Cardiac muscle cell (in vitro differentiated cells and primary cell): ENCODE results near the gene LHX2. TPM values are rescaled to one million over a fixed set of nuclear protein-coding genes. Genes with fewer than 3 reads are reported as not detected.

Source experiments
- DNase-seq, 2 donors: peaks; one replicate each; pipeline versions ENCODE4 v3.0.0 to v3.0.0-alpha.2; 2010 to 2017; ENCODE audit warnings: low read depth in 1 of 2, low spot score in 1 of 2
- H3K27ac ChIP-seq: fragments of 200-600 bp; sonication (generic); 2 replicates; pipeline ENCODE4 v1.5.1; 2016
- H3K27me3 ChIP-seq: fragments of 200-600 bp; sonication (generic); 2 replicates; pipeline ENCODE4 v1.6.0; 2016; ENCODE audit warnings: control low read depth
- H3K36me3 ChIP-seq: fragments of 200-600 bp; sonication (generic); 2 replicates; pipeline ENCODE4 v1.5.1; 2016; ENCODE audit warnings: control low read depth
- H3K4me1 ChIP-seq: fragments of 200-600 bp; sonication (generic); 2 replicates; pipeline ENCODE4 v1.8.1; 2017; ENCODE audit warnings: low read depth, mild to moderate bottlenecking, mixed run types
- H3K4me3 ChIP-seq: fragments of 200-600 bp; sonication (generic); 2 replicates; pipeline ENCODE4 v1.5.1; 2016; ENCODE audit warnings: mild to moderate bottlenecking
- H3K9me3 ChIP-seq: fragments of 200-600 bp; sonication (generic); 2 replicates; pipeline ENCODE4 v1.5.1; 2017; ENCODE audit warnings: low read depth, mild to moderate bottlenecking, control low read depth
- polyA plus RNA-seq: library from polyadenylated mRNA; unstranded; fragments of >200 nt; fragmentation: Nextera tagmentation; extraction: Ambion mirVana; gene quantifications from 2 replicates; pipeline ENCODE4 v1.2.1, GENCODE V29; 2016
- total RNA-seq: library from RNA; depleted of rRNA; stranded (reverse); fragments of >200 nt; gene quantifications from 2 replicates; pipeline ENCODE4 v1.2.3, GENCODE V29; 2016
- TF ChIP-seq, protein P1 (sequence below): IDR thresholded peaks from 2 replicates; pipeline ENCODE4 v1.5.1; 2012; ENCODE audit warnings: low read depth, mild to moderate bottlenecking, low read length

Gene LHX2
- total and polyA plus RNA-seq, 2 experiments from 2014 or later, result 0.60 to 1.3 TPM

DNA sequence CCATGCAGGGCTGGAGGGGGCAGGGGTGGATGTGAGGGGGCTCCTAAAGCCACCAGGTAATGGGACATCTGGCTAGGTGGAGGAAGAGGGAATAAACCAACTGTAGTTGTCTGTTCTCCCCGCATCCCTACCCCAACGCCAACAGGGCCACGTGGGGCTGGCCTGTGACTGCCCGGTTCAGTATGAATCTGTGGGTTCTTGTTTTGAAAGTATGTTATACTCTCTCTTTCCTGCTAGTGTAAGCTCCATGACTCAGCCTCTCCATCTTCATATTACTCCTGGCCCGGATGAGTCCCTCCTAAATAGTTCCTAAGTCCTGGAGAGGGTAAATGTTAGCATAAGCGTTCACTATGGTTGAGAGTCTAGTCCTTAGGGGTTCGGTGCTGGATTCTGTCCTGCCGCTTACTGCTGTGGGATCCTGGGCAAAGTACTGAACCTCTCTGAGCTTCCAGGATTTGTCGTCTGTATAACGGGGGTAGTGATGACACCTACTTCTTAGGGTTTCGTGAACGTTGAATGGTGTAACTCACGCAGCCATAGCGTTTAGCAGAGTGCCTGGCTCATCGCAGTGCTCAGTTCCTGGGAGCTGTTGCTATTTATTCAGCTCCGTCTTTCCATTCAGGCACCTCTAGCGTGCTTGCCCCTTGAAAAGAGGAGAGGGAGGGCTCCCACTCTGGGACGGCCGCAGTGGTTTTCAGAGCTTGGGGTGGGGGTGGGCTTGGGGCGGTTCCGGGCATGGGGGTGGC, 28.8 kb downstream of the LHX2 start:
- H3K36me3 ChIP-seq, result no peaks in the 10 kb centered on the region
- H3K9me3 ChIP-seq, result no peaks in the 10 kb centered on the region
- peaks cover 2% of the 10 kb centered on the region for H3K4me1 ChIP-seq
- H3K4me3 ChIP-seq, result peak overlapping the region; percentile 38
- TF ChIP-seq, protein P1, sequence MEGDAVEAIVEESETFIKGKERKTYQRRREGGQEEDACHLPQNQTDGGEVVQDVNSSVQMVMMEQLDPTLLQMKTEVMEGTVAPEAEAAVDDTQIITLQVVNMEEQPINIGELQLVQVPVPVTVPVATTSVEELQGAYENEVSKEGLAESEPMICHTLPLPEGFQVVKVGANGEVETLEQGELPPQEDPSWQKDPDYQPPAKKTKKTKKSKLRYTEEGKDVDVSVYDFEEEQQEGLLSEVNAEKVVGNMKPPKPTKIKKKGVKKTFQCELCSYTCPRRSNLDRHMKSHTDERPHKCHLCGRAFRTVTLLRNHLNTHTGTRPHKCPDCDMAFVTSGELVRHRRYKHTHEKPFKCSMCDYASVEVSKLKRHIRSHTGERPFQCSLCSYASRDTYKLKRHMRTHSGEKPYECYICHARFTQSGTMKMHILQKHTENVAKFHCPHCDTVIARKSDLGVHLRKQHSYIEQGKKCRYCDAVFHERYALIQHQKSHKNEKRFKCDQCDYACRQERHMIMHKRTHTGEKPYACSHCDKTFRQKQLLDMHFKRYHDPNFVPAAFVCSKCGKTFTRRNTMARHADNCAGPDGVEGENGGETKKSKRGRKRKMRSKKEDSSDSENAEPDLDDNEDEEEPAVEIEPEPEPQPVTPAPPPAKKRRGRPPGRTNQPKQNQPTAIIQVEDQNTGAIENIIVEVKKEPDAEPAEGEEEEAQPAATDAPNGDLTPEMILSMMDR, result no peak
- peak in 1 of 2 donors; percentile 38 for DNase-seq
- H3K27ac ChIP-seq, result no peak overlapping the region
- H3K27me3 ChIP-seq, result peaks cover 95% of the 10 kb centered on the region

DNA sequence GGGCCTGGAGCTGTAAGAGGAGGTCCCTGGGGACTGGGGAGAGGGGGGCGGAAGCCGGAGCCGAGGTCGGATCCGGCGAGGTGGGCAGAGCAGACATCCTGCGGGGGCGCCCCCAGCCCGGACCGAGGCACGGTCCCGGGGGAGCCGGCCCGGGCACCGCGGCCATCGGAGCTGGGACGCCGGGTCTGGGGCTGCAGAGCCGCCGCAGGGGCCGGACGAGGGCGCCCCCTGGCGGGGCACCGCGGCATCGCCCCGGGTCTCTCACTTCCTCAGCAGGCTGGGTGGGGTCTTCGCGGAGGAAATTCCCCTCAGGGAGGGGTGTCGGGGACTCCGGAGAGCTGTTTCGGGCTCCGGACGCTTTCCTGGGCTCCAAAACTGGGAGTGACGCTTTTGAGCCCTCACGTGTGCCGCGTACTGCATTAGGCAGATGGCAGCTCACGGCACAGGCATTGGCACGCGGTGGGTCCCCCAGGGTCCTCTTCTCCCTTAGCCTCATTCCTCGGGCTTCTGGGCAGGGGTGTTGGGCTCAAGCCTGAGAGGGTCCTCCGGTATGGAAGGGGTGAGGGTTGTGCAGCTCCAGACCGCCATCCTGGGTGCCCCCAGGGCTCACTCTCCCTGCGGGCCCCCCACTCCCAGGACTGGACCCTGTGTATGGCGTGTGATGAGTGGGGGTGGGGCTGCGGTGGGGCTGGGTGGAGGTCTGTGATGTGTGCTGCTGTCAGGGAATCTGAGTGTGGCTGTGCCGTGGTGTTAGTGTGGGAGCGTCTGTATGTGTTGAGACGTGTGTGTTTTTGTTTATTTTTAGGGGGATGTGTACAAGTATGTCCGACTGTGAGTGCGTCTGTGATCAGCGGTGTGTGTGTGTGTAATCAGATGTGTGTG, 29.6 kb downstream of the LHX2 start:
- DNase-seq, result peak in 1 of 2 donors; percentile 52
- Histone ChIP-seq H3K27me3 (peaks cover 95% of the 10 kb centered on the region), H3K9me3 (no peaks in the 10 kb centered on the region), H3K36me3 (no peaks in the 10 kb centered on the region), H3K4me1 (peaks cover 4% of the 10 kb centered on the region), H3K27ac (no peak overlapping the region), H3K4me3 (peak overlapping the region; percentile 38)
- TF ChIP-seq, protein P1, result peak; percentile 87

DNA sequence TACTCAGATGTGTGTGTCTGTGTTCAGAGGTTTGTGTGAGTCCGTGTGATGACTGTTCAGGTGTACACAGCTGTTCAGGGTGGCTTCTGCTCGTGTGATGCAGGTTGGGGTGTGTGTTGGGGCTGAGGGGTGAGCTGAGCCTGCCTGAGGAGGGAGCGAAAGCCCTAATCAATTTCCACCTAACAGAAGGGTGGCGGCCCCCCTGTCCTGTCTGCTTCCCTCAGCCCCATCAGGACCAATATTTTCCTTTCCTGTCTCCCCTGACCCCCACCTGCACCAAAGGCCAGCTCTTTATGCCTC, 30.2 kb downstream of the LHX2 start:
- no peak overlapping the region for H3K27ac ChIP-seq
- DNase-seq, result no peak

DNA sequence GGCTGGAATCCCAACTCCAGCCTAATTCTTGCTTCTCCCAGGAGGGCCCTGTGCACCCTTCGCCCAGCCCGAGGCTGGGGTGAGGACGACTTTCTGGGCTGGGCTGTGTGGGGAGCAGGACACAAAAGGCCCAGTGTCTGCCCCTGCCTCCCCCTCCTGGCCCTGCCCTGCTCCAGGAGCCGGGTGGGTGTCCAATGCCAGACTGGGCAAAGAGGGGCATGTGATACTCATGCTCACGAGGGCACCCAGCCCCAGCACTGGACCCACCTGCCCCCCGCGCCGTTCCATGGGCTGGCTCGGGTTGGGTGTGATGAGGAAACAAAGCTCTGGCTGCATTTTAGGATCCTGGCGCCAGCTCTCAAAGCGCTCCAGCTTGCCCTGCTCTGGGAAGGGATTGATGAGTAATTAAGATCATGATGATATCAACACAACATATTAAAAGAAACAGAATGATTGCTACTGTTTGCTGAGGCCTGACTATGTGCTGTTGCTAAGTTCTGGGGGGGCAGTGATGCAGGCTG, 30.7 kb downstream of the LHX2 start:
- peaks cover 95% of the 10 kb centered on the region for H3K27me3 ChIP-seq

More for the DNA sequence above, 30.2 kb downstream of the LHX2 start:
- H3K9me3 ChIP-seq, result no peaks in the 10 kb centered on the region
- H3K27me3 ChIP-seq, result peaks cover 95% of the 10 kb centered on the region
- H3K4me1 ChIP-seq, result peaks cover 4% of the 10 kb centered on the region
- no peak overlapping the region for H3K4me3 ChIP-seq
- TF ChIP-seq, protein P1, result no peak
- H3K36me3 ChIP-seq, result no peaks in the 10 kb centered on the region

DNA sequence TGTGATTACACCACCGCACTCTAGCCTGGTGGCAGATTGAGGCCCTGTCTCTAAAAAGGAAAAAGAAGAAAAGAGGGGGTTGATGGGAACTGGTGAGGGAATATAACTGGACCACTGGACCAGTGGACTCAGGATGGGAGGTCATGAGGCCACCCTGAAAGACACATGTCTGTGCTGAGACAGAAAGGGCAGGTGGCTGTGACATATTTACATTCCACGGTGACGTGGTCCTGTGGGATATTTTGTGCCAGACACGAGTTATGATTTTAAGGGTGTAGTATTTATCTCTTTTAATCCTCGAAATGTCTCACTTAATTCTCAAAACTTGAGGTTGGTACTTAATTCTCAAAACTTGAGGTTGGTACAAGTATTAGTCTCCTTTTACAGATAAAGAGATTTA, 32.9 kb downstream of the LHX2 start:
- Histone ChIP-seq H3K27me3 (peaks cover 76% of the 10 kb centered on the region), H3K4me3 (no peak overlapping the region), H3K9me3 (no peaks in the 10 kb centered on the region), H3K36me3 (no peaks in the 10 kb centered on the region), H3K27ac (no peak overlapping the region), H3K4me1 (peaks cover 4% of the 10 kb centered on the region)
- TF ChIP-seq, protein P1, result no peak
- DNase-seq, result no peak

More for the DNA sequence above, 30.7 kb downstream of the LHX2 start:
- DNase-seq, result no peak
- Histone ChIP-seq H3K27ac (no peak overlapping the region), H3K9me3 (no peaks in the 10 kb centered on the region), H3K36me3 (no peaks in the 10 kb centered on the region), H3K4me3 (no peak overlapping the region), H3K4me1 (peaks cover 4% of the 10 kb centered on the region)
- TF ChIP-seq, protein P1, result no peak
